Fibroblast of lung (primary cell): ENCODE results near the gene ST6GAL1.

Experiments
- EZH2 ChIP-seq: IDR thresholded peaks from 2 replicates; pipeline ENCODE4 v1.5.1; 2012; ENCODE audit warnings: low read length, control low read depth, mild to moderate bottlenecking; ENCODE audit errors: missing control alignments
- TF ChIP-seq, protein P1 (sequence below), 2 donors: IDR thresholded peaks in 1 of 2; conservative IDR thresholded peaks in 1 of 2; 1 replicate in 1 of 2; 2 replicates in 1 of 2; pipeline ENCODE4 v1.5.1; 2011 to 2012; ENCODE audit warnings: low read length in 2 of 2, control low read depth in 1 of 2, inconsistent platforms in 1 of 2, low read depth in 1 of 2, mild to moderate bottlenecking in 1 of 2

DNA sequence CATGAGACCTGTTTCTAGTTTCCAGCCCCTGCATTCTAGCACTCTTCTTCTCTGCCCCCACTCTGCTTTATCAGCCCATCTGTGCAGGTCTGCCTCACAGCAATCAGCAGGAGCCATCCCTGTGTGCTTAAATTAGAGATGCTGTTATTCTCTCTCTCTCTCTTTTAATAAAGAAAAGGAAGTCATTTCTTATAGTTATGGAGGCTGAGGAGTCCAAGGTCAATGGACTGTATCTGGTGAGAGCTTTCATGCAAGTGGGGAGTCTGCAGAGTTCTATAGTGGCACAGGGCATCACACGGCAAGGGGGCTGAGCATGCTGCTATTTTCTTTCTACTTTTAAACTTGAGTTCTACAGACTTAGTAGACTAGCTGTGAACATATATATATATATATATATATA, 4.5 kb upstream of the ST6GAL1 start:
- TF ChIP-seq, protein P1, sequence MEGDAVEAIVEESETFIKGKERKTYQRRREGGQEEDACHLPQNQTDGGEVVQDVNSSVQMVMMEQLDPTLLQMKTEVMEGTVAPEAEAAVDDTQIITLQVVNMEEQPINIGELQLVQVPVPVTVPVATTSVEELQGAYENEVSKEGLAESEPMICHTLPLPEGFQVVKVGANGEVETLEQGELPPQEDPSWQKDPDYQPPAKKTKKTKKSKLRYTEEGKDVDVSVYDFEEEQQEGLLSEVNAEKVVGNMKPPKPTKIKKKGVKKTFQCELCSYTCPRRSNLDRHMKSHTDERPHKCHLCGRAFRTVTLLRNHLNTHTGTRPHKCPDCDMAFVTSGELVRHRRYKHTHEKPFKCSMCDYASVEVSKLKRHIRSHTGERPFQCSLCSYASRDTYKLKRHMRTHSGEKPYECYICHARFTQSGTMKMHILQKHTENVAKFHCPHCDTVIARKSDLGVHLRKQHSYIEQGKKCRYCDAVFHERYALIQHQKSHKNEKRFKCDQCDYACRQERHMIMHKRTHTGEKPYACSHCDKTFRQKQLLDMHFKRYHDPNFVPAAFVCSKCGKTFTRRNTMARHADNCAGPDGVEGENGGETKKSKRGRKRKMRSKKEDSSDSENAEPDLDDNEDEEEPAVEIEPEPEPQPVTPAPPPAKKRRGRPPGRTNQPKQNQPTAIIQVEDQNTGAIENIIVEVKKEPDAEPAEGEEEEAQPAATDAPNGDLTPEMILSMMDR (conservative IDR thresholded peaks at IDR 0.05 in 1 of 2, IDR thresholded peaks at IDR 0.05 in 1 of 2; ENCODE audit: low read depth in 1 of 2, low read length in 2 of 2), result no peak
- TF ChIP-seq EZH2, result no peak
